GM18873 (cell line): ENCODE results near the gene SORCS1.

Experiments used
- ATAC-seq: cut with Tn5 transposase; IDR thresholded peaks from one replicate; pipeline ENCODE4 v1.9.1; 2021; ENCODE audit warnings: mild to moderate bottlenecking, moderate library complexity, moderate number of reproducible peaks; ENCODE audit not compliant: unreplicated experiment, low FRiP score

SORCS1 gene

GRCh38 chr10:106771154-106771553 is 393.4 kb downstream of the SORCS1 start:
- ATAC-seq = no peak

GRCh38 chr10:106768204-106768603 is 396.3 kb downstream of the SORCS1 start:
- no peak for ATAC-seq

- ATAC-seq = no peak
Measured at GRCh38 chr10:106765928-106766327, 398.6 kb downstream of the SORCS1 start.

GRCh38 chr10:106765241-106765754 is 399.2 kb downstream of the SORCS1 start:
- no peak for ATAC-seq

GRCh38 chr10:106764360-106764759 is 400.1 kb downstream of the SORCS1 start:
- ATAC-seq = no peak

DNA sequence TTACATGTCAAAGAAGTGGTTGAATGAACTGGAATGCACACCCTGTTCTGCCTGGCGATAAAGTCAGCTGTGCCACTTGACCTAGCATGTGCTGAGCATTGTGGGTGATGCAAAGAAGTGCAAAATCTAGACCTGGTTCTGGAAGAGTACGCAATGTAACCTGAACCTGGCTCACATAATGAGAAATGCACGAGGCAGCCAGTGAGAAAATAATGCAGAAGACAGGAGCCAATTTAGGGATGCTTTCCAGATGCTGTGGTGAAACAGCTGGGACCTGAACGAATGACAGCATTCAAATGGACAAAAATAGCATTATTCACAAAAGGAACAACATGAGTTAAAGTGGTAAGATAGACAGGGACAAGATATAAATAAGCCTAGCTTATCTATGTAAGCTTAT is 402.6 kb downstream of the SORCS1 start:
- no peak for ATAC-seq

- ATAC-seq = no peak
Measured at GRCh38 chr10:106757521-106757920, 407.0 kb downstream of the SORCS1 start.

- no peak for ATAC-seq
Measured at GRCh38 chr10:106751091-106751490, 413.4 kb downstream of the SORCS1 start.

DNA sequence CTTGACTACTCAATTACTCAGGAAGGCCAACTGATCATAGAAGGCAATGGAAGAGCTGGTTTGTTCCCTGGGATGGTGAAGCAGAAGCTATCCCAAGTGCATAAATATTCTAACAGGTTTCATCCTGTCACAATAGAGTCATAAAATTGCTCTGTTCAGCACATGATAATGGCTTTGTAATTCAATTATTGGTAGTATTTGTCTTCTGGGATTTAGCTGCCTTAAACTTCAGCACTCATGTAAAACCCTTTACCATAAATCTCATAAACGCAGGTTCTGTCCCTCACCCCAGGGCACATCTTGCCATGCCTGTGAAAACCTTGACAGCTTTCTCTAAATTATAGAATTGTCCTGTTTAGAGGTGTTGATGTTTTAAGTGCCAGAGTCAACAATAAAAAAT is 417.6 kb downstream of the SORCS1 start:
- no peak for ATAC-seq

DNA sequence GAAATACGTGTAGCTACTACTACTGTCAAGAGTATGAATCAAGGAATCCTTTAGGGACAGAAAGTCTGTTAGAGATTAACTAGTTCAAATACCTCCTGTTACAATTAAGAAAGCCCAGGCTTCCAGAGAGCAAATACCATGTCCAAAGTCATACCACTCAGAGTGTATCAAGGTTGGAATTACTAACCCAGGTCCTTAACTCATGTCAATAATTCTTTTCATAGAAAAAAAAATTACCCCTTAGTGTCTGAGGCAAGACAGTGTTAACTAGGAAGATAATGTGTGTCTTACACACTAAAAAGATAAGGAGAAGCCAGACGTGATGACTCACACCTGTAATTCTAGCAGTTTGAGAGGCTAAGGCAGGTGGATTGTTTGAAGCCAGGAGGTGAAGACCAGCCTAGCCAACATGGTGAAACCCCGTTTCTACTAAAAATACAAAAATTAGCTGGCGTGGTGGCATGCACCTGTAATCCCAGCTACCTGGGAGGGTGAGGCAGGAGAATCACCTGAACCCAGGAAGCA is 423.4 kb downstream of the SORCS1 start:
- no peak for ATAC-seq

DNA sequence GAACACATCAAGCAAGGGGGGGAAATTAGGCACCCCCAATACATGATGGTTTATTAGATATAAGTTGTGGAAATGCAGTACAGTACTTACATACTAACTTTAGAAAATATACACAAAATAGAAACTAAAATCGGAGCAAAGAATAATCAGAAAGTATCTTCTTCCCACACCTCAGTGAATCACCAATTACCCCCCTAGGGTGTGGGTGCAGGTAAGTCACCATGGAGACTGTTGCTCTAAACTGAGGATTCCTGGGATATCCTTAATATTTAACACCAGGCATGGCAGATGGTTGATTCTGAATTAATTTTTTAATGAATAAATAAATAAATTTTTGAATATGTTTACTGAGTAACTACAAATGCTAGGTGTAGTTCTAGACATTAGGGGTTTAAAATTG is 424.4 kb downstream of the SORCS1 start:
- no peak for ATAC-seq

GRCh38 chr10:106734220-106734619 is 430.3 kb downstream of the SORCS1 start:
- ATAC-seq = no peak

DNA sequence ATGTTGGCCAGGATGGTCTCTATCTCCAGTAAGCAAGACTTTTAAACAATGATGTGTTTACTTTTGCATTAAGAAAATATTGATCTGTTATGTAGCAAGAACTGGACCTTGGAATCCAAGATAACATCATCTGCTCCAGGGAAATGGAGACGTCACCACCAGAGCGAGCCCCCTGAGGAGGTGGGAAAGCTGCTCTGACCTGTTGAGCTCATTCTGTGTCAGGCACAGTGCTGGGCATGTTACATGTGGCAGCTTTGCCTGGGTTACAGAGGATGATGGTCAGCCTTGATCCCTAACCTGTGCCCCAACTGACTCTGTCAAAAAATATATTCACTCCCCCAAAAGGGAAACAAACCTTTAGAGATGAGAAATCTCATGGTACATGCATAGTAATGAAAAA is 436.3 kb downstream of the SORCS1 start:
- no peak for ATAC-seq

DNA sequence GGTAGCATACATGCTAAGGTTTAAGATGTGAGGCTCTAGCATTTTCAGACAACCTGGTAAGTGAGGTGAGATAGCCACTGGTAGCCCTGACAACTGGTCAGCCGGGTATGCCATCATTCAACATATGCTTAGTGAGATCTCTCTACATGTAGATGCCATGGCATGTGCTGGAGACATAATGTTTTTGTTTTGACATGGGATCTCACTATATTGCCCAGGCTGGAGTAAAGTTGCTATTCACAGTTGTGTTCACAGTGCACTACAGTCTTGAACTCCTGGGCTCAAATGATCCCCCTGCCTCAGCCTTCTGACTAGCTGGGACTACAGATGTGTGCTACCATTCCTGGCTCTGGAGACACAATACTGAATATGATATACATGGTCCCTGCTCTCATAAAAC is 437.3 kb downstream of the SORCS1 start:
- ATAC-seq = no peak

DNA sequence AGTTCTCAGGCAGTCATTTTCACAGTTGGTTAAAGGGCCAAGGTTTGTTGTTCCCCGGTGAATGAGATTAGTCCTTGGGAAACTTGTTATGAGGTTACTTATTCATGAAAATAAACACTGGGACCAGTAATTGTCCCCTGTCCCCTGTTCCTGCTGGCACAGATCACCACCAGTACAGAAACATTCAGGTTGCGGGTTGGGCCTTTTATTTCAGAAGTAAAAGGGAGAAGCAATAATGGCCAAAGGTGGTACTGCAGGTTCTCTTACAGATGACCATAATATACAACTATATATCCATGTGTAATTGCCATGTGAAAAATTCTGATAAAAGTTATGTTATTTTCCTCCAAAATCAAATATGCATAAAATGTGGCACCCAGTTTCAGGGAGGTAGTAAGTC is 442.0 kb downstream of the SORCS1 start:
- no peak for ATAC-seq

- ATAC-seq = no peak
Measured at GRCh38 chr10:106720683-106721082, 443.8 kb downstream of the SORCS1 start.

- no peak for ATAC-seq
Measured at GRCh38 chr10:106716381-106716780, 448.1 kb downstream of the SORCS1 start.

- no peak for ATAC-seq
Measured at GRCh38 chr10:106714734-106715555, 449.6 kb downstream of the SORCS1 start.

GRCh38 chr10:106713846-106714245 is 450.7 kb downstream of the SORCS1 start:
- no peak for ATAC-seq

DNA sequence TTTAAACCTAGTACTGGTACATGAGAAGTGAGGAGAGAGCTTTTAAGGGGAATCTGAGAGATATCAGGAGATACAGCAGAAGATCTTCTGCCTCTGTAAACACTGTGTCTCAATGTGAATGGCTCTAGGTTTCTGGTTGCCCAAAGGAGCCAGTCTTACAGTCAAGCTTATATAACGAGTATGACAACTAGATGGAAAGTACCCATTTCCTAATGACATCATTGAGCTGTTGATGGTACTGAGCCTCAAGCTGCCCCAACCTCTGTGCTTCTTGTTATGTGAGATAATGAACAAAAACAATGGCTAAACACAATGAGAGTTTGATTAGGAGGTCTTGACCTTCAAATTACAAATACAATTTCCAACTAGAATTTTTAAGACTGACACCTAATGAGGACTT is 451.5 kb downstream of the SORCS1 start:
- no peak for ATAC-seq

- ATAC-seq = peak; percentile 72
Measured at GRCh38 chr10:106711313-106711906, 453.1 kb downstream of the SORCS1 start.

- no peak for ATAC-seq
Measured at GRCh38 chr10:106708506-106708905, 456.0 kb downstream of the SORCS1 start.
